GM23338 (cell line): ENCODE results near the gene ANKRD22.

Experiments used
- CREB1 ChIP-seq: fragments of 250-450 bp; sonication (Bioruptor Pico); IDR thresholded peaks from 2 replicates; pipeline ENCODE4 v1.5.0; 2020; ENCODE audit warnings: low read depth, mild to moderate bottlenecking, moderate library complexity
- CTCF ChIP-seq, 2 experiments: fragments of 200-600 bp in 1 of 2; sonication (generic) in 1 of 2; conservative IDR thresholded peaks; 2 replicates each; pipeline versions ENCODE4 v1.5.1 to v1.6.1; 2016 to 2017; ENCODE audit warnings: antibody characterized with exemption in 2 of 2, low read depth in 2 of 2, mild to moderate bottlenecking in 2 of 2, moderate library complexity in 1 of 2
- EZH2 ChIP-seq: fragments of 200-600 bp; sonication (generic); IDR thresholded peaks from one replicate; pipeline ENCODE4 v1.8.0; 2017; ENCODE audit warnings: antibody characterized with exemption, mild to moderate bottlenecking, low read depth; ENCODE audit not compliant: unreplicated experiment
- EZH2phosphoT487 ChIP-seq: fragments of 200-600 bp; sonication (generic); IDR thresholded peaks from one replicate; pipeline ENCODE4 v1.8.1; 2018; ENCODE audit warnings: antibody characterized with exemption; ENCODE audit not compliant: unreplicated experiment
- NANOG ChIP-seq: IDR thresholded peaks from 2 replicates; pipeline ENCODE4 v1.6.1; 2016; ENCODE audit warnings: antibody characterized with exemption, borderline replicate concordance
- POLR2AphosphoS5 ChIP-seq: IDR thresholded peaks from 2 replicates; pipeline ENCODE4 v1.6.1; 2016; ENCODE audit warnings: antibody characterized with exemption, low read depth
- REST ChIP-seq: IDR thresholded peaks from one replicate; pipeline ENCODE4 v1.6.1; 2018; ENCODE audit warnings: antibody characterized with exemption; ENCODE audit not compliant: unreplicated experiment

GRCh38 chr10:88820748-88821401 lies 30.8 kb downstream of the ANKRD22 start:
- no peak for TF ChIP-seq CTCF (conservative IDR thresholded peaks at IDR 0.05; ENCODE audit: low read depth in 2 of 2)
- no peak for TF ChIP-seq POLR2AphosphoS5
- TF ChIP-seq REST, result no peak
- TF ChIP-seq CREB1 (CRISPR knock-in tag), result no peak
- no peak for TF ChIP-seq EZH2
- TF ChIP-seq NANOG, result no peak
- TF ChIP-seq EZH2phosphoT487, result no peak
